ENCODE data around the gene PRPF40A.
A peak's percentile ranks its signal among the peaks of the same experiment; 100 is the strongest.

The PRPF40A gene

GRCh38 chr2:152716805-152717227, 445 bp downstream of the PRPF40A start:
- peak in 2 of 6 experiments; percentile 20 to 44 for DNase-seq

GRCh38 chr2:152715854-152716428, 1.3 kb downstream of the PRPF40A start:
- no peak for DNase-seq

- DNase-seq: no peak
Observed at GRCh38 chr2:152715112-152715511, 2.1 kb downstream of the PRPF40A start.

GRCh38 chr2:152710713-152711112, 6.5 kb downstream of the PRPF40A start:
- no peak for DNase-seq

DNA sequence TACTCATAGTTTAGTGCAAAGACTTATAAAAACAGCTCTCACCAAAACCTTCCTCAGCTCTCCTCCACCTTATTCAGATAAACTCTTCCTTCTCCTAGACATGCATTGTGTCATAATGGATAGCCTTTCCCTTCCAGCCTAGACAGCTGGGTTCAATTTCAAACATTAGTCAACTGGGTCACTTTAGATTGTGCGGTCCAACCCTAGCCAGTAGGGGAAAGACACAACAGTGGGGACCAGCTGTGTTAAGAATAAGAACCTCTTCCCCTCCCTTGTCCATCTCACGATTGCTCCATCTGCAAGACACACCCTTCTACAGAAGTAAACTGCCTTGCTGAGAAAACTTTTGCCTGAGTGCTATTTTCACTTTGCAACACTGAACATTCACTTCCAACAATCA, 8.5 kb downstream of the PRPF40A start:
- no peak for DNase-seq

DNA sequence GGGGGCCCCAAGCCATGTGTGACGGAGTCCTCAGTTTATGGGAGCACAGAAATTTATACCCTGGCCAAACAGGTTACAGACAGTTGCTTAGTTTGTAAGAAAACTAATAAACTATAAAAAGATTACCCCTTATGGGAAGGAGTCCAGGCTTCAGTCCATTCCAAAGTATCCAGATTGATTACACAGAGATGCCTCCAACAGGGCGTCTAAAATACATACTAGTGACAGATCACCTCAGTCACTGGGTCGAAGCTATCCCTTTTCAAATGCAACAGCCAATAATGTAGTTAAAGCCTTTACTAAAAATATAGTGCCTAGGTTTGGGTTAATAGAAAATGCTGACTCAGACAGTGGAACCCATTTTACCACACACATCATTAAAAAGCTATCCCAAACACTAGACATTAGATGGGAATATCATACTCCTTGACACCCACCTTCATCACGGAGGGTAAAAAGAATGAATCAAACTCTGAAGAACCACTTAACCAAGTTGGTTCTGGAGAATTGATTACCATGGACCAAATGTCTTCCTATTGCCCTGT, 10.7 kb downstream of the PRPF40A start:
- DNase-seq: no peak

GRCh38 chr2:152701198-152701597, 16.1 kb downstream of the PRPF40A start:
- DNase-seq: no peak

- no peak for DNase-seq
Observed at GRCh38 chr2:152696476-152696875, 20.8 kb downstream of the PRPF40A start.

- DNase-seq: no peak
Observed at GRCh38 chr2:152695763-152696162, 21.5 kb downstream of the PRPF40A start.

- peak in 3 of 6 experiments; percentile 6 to 16 (median 10) for DNase-seq
Observed at GRCh38 chr2:152694161-152694661, 23.1 kb downstream of the PRPF40A start.

DNA sequence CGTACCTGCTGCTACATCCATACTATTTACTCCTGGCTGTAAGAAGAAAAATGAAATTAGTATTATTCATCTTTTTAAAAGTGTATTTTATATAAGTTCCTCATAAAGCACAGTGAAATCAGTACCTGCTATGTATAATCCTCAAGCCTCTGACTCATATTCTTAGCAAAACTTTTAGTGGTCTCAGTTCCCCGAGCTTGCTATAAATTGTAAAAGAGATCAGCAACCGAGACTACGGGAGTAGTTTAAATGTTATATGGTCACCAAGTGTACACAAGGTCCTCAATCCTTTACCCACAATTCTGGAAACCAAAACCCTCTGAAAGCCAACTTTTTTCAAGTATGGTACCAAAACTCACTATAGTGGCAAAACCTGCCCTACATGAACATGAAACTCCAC, 24.2 kb downstream of the PRPF40A start:
- no peak for DNase-seq

DNA sequence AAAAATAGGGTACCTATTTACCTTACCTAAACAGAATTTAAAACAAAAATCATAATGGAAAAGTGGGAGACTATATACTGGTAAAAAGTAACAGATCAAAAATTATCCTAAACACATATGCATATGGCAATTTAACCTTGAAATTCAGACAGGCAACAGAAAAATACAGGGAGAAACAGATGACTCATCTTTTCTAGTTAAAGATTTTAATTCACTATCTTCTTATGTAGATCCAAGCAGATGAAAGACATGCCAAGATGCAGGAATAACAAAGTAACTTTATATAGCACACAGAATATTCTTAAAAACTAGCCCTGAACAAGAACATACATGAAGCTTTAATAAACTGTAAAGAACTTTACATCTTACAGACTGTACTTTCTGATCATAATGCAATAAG, 30.9 kb downstream of the PRPF40A start:
- DNase-seq: no peak

DNA sequence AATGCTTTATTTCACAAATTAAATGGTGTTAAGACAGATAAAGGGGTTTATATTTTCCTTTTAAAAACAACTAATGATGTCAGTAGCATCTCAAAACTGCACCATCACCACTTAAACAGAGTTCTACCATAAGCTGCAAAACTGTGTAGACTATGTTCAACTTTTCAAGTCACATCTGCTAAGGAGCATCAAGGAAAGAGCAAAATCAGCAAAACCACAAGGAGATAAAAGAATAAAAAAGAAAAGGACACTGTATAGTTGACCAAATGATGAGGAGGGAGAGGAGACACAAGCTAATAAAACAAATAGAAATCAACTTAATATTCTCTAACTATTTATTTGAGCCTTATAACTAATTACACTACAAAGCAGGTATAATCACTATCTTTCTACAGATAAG, 33.9 kb downstream of the PRPF40A start:
- no peak for DNase-seq

DNA sequence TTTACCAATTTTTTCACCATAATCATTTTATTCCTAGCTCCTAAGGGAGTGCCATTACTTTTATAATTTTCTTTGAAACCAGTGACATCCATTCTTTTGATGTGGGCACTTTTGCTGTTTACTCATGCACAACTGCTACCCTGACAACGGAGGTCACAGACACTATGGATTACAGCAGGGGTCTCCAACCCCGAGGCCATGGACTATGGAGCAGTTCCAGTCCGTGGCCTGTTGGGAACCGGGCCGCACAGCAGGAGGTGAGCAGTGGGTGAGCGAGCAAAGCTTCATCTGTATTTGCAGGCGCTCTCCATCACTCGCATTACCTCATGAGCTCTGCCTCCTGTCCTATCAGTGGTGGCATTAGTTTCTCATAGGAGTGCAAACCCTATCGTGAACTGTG, 34.6 kb downstream of the PRPF40A start:
- DNase-seq: no peak

- no peak for DNase-seq
Observed at GRCh38 chr2:152678808-152679207, 38.5 kb downstream of the PRPF40A start.

DNA sequence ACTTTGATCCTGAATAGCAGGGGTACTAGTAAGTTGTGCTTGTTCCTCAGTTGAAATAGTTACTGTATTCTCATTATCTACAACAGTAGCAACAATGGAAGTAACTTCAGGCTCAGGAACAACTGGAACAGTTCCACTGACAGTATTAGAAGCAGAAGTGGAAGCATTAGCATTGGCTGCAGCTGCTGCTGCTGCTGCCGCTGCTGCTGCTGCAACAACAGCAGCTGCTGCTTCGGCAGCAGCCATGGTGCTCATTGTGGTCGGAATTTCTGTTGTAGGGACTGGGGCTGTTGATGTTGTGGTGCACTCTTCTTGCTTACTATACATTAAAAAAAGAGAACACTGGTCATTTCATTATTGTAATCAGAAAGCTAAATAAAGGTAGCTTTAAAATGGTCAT, 40.8 kb downstream of the PRPF40A start:
- no peak for DNase-seq

- no peak for DNase-seq
Observed at GRCh38 chr2:152674334-152674733, 42.9 kb downstream of the PRPF40A start.

- DNase-seq: no peak
Observed at GRCh38 chr2:152664725-152665124, 52.5 kb downstream of the PRPF40A start.

DNA sequence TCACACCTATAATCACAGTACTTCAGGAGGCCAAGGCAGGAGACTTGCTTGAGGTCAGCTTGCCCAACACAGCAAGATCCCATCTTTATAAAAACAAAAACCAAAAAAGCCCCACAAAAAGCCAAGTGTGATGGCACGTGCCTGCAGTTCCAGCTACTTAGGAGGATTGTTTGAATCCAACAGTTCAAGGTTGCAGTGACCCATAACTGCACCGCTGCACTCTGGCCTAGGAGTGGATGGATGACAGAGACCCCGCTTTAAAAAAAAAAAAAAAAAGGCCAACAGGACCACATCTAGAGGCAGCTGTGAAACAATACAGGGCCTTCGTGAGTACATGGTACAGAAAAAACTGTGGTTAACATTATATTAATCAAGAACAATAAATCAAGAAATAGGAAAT, 56.2 kb downstream of the PRPF40A start:
- DNase-seq: no peak

- DNase-seq: no peak
Observed at GRCh38 chr2:152658221-152658620, 59.0 kb downstream of the PRPF40A start.

DNA sequence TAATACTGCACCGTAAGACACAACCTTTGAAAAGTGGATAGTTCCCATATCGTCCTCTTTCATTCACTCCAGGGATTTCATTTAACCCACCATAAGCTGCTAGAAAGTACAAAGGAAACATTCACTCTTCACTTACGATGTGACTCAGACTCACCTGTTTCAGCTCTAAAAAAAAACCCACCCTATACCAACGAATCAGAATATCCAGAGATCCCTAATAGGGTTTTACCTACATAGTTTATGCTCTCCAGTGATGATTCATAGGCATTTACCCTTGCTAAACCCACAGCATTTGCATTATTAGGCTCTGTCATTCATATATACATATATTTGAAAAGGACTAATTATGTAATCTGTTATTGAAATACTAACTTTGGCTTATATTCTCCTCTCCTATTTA, 60.2 kb downstream of the PRPF40A start:
- no peak for DNase-seq

- DNase-seq: no peak
Observed at GRCh38 chr2:152655880-152656279, 61.4 kb downstream of the PRPF40A start.

- DNase-seq: no peak
Observed at GRCh38 chr2:152651834-152652233, 65.4 kb downstream of the PRPF40A start.

DNA sequence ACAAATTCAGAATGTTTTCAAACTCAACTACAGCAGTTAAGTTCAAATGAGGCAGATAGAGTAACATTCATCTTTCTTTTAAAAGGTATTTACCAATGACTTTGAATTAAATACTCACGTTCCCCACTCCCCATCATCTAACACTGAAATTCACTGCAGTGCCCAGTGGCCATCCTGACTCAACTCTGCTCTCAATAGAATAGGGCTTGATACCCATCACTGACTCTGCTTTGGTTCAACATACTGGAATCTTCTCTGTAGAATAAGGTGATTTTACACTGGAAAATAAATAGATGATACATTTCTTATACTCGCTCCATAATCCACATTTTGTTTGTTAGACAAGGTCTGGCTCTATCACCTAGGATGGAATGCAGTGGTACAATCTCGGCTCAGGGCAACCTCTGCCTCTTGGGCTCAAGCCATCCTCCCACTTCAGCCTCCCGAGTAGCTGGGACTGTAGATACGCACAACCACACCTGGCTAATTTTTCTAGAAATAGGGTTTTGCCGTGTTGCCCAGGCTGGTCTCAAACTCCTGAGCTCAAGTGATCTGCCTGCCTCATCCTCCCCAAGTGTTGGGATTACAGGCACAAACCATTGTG, 66.4 kb downstream of the PRPF40A start:
- DNase-seq: no peak

GRCh38 chr2:152649997-152650396, 67.3 kb downstream of the PRPF40A start:
- no peak for DNase-seq

Data from stimulated activated naive CD4-positive, alpha-beta T cell (primary cell).